Prostate gland (tissue), 2 donors: Measurements from ENCODE around the gene MSANTD7. TPM values are rescaled to one million over a fixed set of nuclear protein-coding genes. Genes with fewer than 3 reads are reported as not detected.

Experiments
- DNase-seq: peaks from one replicate; pipeline ENCODE4 v3.0.0-alpha.2; 2019; ENCODE audit warnings: low spot score
- H3K27ac ChIP-seq, 2 donors: fragments of 200-600 bp; sonication (generic); 2 replicates each; pipeline ENCODE4 v1.5.1; 2017 to 2019
- H3K27me3 ChIP-seq: fragments of 200-600 bp; sonication (generic); replicated peaks from 2 replicates; pipeline ENCODE4 v1.5.1; 2019; ENCODE audit not compliant: insufficient read depth
- H3K36me3 ChIP-seq, 2 donors: fragments of 200-600 bp; sonication (generic); 1 replicate in 1 of 2; 2 replicates in 1 of 2; pipeline versions ENCODE4 v1.5.1 to v1.8.1; 2017 to 2019
- H3K4me1 ChIP-seq: fragments of 200-600 bp; sonication (generic); replicated peaks from 2 replicates; pipeline ENCODE4 v1.5.1; 2019
- H3K4me3 ChIP-seq, 2 donors: fragments of 200-600 bp; sonication (generic); 2 replicates each; pipeline ENCODE4 v1.5.1; 2017 to 2019
- H3K9me3 ChIP-seq: fragments of 200-600 bp; sonication (generic); 2 replicates; pipeline ENCODE4 v1.5.1; 2017
- CTCF ChIP-seq, 4 experiments: fragments of 200-600 bp in 2 of 4; fragments of 450-650 bp in 2 of 4; sonication (generic) in 2 of 4; IDR thresholded peaks; 1 replicate in 3 of 4; 2 replicates in 1 of 4; pipeline ENCODE4 v1.5.1; 2016 to 2019; ENCODE audit warnings: antibody characterized with exemption in 4 of 4, mild to moderate bottlenecking in 2 of 4, moderate library complexity in 2 of 4
- POLR2A ChIP-seq: fragments of 450-650 bp; IDR thresholded peaks from one replicate; pipeline ENCODE4 v1.6.1; 2016; ENCODE audit warnings: antibody characterized with exemption, mild to moderate bottlenecking
- POLR2AphosphoS5 ChIP-seq: sonication (generic); formaldehyde crosslinking; IDR thresholded peaks from one replicate; pipeline ENCODE4 v1.6.1; 2017; ENCODE audit warnings: antibody characterized with exemption
- WGBS: methylation state at CpG from one replicate; pipeline ENCODE4 v1.1.5; 2018; 5-methylcytosine and 5-hydroxymethylcytosine counted together
- intact Hi-C: fragments of 100-400 bp; cut with DNase I; formaldehyde crosslinking; loops from one replicate; pipeline ENCODE4 v1.14.2; 2022
- total RNA-seq, 2 donors: library from RNA; depleted of rRNA; stranded (reverse); fragments of >200 nt; gene quantifications; one replicate each; pipeline ENCODE4 v1.1.0, GENCODE V29; 2016

MSANTD7 gene
- total RNA-seq, 2 donors from 2014 or later, result 9.5 to 13.3 TPM

GRCh38 chr10:14879928-14880193, 41.8 kb downstream of the MSANTD7 start:
- H3K4me3 ChIP-seq, result peak overlapping the region; percentile 97
- no peak for TF ChIP-seq CTCF (IDR thresholded peaks at IDR 0.05)
- no peak for TF ChIP-seq POLR2A
- TF ChIP-seq POLR2AphosphoS5, result no peak

GRCh38 chr10:14880229-14880628, 42.1 kb downstream of the MSANTD7 start:
- H3K36me3 ChIP-seq, result no peaks in the 10 kb centered on the region
- H3K4me1 ChIP-seq, result no peaks in the 10 kb centered on the region
- no peak for DNase-seq
- WGBS, result 46% methylated on average over 7 of the region's 7 CpGs
- no peaks in the 10 kb centered on the region for H3K27me3 ChIP-seq
- no peak overlapping the region for H3K27ac ChIP-seq
- H3K4me3 ChIP-seq, result peak overlapping the region in 1 of 2 donors; percentile 97
- intact Hi-C loops, result no loop called here
- H3K9me3 ChIP-seq, result no peaks in the 10 kb centered on the region
- TF ChIP-seq POLR2A, result no peak
- no peak for TF ChIP-seq CTCF (IDR thresholded peaks at IDR 0.05)
- no peak for TF ChIP-seq POLR2AphosphoS5

More at GRCh38 chr10:14879928-14880193, 41.8 kb downstream of the MSANTD7 start:
- WGBS, result 2% methylated on average over 5 of the region's 5 CpGs
- DNase-seq, result no peak
- no peaks in the 10 kb centered on the region for H3K9me3 ChIP-seq
- H3K36me3 ChIP-seq, result no peaks in the 10 kb centered on the region
- intact Hi-C loops, result loop anchor here (5.0 kb wide), 2 partner anchors 43 to 77 kb away; partner anchors contain the start of genes CDNF, HSPA14, MEIG1 and MSANTD7
- no peaks in the 10 kb centered on the region for H3K27me3 ChIP-seq
- no peaks in the 10 kb centered on the region for H3K4me1 ChIP-seq
- peak overlapping the region in 1 of 2 donors; percentile 97 for H3K27ac ChIP-seq

GRCh38 chr10:14884082-14884481, 46.0 kb downstream of the MSANTD7 start:
- Histone ChIP-seq H3K27ac (no peak overlapping the region), H3K4me1 (no peaks in the 10 kb centered on the region), H3K9me3 (no peaks in the 10 kb centered on the region), H3K27me3 (no peaks in the 10 kb centered on the region), H3K4me3 (no peak overlapping the region), H3K36me3 (no peaks in the 10 kb centered on the region)
- DNase-seq, result no peak
- TF ChIP-seq POLR2AphosphoS5 (no peak), CTCF (IDR thresholded peaks at IDR 0.05) (no peak), POLR2A (no peak)
- 86% methylated on average over 3 of the region's 3 CpGs for WGBS
- intact Hi-C loops, result no loop called here

Other genes starting within 250 kb of the MSANTD7 start
- 10 to 100 TPM; 32.9 to 63.9 TPM for gene FAM107B, start 63.4 kb upstream of the MSANTD7 start, total RNA-seq
- gene CDNF, start 269 bp upstream of the MSANTD7 start, total RNA-seq, result 10 to 100 TPM; 15.8 to 18.4 TPM
- gene HSPA14, start within 50 bp of the MSANTD7 start, total RNA-seq, result 10 to 100 TPM in 1 of 2 donors, 1 to 10 TPM in 1; 6.7 to 11.5 TPM
- gene SUV39H2, start 40.6 kb downstream of the MSANTD7 start, total RNA-seq, result 10 to 100 TPM; 13.2 to 15.3 TPM
- gene DCLRE1C, start 115.8 kb downstream of the MSANTD7 start, total RNA-seq, result 10 to 100 TPM; 11.5 to 20.8 TPM
- gene MEIG1, start 121.1 kb downstream of the MSANTD7 start, total RNA-seq, result 1 to 10 TPM in 1 of 2 donors, not detected in 1; 1.7 TPM
- gene OLAH, start 205.6 kb downstream of the MSANTD7 start, total RNA-seq, result 1 to 10 TPM in 1 of 2 donors, not detected in 1; 5.3 TPM